OCI-LY3 (cell line): Measurements from ENCODE around the gene MKLN1.

Source experiments
- H2AFZ ChIP-seq: fragments of 200-600, 300-600 bp; shearing (Covaris generic); 2 replicates; pipeline ENCODE4 v1.6.0; 2014; ENCODE audit warnings: antibody characterized with exemption, low read depth, low read length
- H3K27ac ChIP-seq: fragments of 200-600, 300-600 bp; sonication (generic); 2 replicates; pipeline ENCODE4 v1.5.1; 2014; ENCODE audit warnings: mild to moderate bottlenecking, low read length, moderate library complexity, mixed read lengths
- H3K27me3 ChIP-seq: fragments of 200-600, 300-600 bp; sonication (generic); 2 replicates; pipeline ENCODE4 v1.6.1; 2014; ENCODE audit warnings: low read depth, low read length, mixed read lengths
- H3K36me3 ChIP-seq: fragments of 200-600, 300-600 bp; sonication (generic); replicated peaks from 2 replicates; pipeline ENCODE3; 2014; ENCODE audit warnings: low read depth, low read length, mixed read lengths
- H3K4me1 ChIP-seq: fragments of 300-600, 200-600 bp; sonication (generic); 2 replicates; pipeline ENCODE4 v1.6.1; 2014; ENCODE audit warnings: low read length, mixed read lengths
- H3K4me2 ChIP-seq: fragments of 200-600, 300-600 bp; sonication (generic); 2 replicates; pipeline ENCODE4 v1.6.1; 2014; ENCODE audit warnings: low read length, mixed read lengths
- H3K4me3 ChIP-seq: fragments of 300-600, 200-600 bp; sonication (generic); 2 replicates; pipeline ENCODE4 v1.5.1; 2014; ENCODE audit warnings: antibody characterized with exemption, mild to moderate bottlenecking, low read length, moderate library complexity
- H3K79me2 ChIP-seq: fragments of 300-600, 200-600 bp; shearing (Covaris generic); 2 replicates; pipeline ENCODE4 v1.6.1; 2014; ENCODE audit warnings: mild to moderate bottlenecking, low read length, mixed read lengths
- H3K9ac ChIP-seq: fragments of 300-600, 200-600 bp; shearing (Covaris generic); 2 replicates; pipeline ENCODE4 v1.6.0; 2014; ENCODE audit warnings: mild to moderate bottlenecking, low read length, moderate library complexity
- H3K9me3 ChIP-seq: fragments of 200-600, 300-600 bp; shearing (Covaris generic); 2 replicates; pipeline ENCODE4 v1.6.1; 2014; ENCODE audit warnings: low read length, mixed read lengths; ENCODE audit not compliant: insufficient read depth
- H4K20me1 ChIP-seq: fragments of 200-600, 300-600 bp; sonication (generic); 2 replicates; pipeline ENCODE4 v1.6.1; 2016; ENCODE audit warnings: low read length, mixed read lengths; ENCODE audit not compliant: insufficient read depth
- CTCF ChIP-seq: fragments of 200-600, 300-600 bp; sonication (generic); IDR thresholded peaks from 2 replicates; pipeline ENCODE4 v1.5.1; 2014; ENCODE audit warnings: antibody characterized with exemption, low read length, low read depth
- EZH2phosphoT487 ChIP-seq: fragments of 200-600 bp; shearing (Covaris generic); IDR thresholded peaks from 2 replicates; pipeline ENCODE4 v1.6.1; 2018; ENCODE audit warnings: antibody characterized with exemption, mixed run types, low read depth

The MKLN1 gene

GRCh38 chr7:131530137-131530536 lies 202.5 kb downstream of the MKLN1 start:
- H3K27me3 ChIP-seq: no peaks in the 10 kb centered on the region

GRCh38 chr7:131532570-131533091 lies 205.0 kb downstream of the MKLN1 start:
- H3K79me2 ChIP-seq: no peaks in the 10 kb centered on the region

More at GRCh38 chr7:131530137-131530536, 202.5 kb downstream of the MKLN1 start:
- TF ChIP-seq CTCF: no peak
- no peaks in the 10 kb centered on the region for H3K36me3 ChIP-seq
- H3K9me3 ChIP-seq: no peaks in the 10 kb centered on the region
- no peak overlapping the region for H3K4me3 ChIP-seq
- peaks cover 20% of the 10 kb centered on the region for H3K4me1 ChIP-seq
- H4K20me1 ChIP-seq: no peaks in the 10 kb centered on the region
- H2AFZ ChIP-seq: no peak overlapping the region
- no peak overlapping the region for H3K9ac ChIP-seq
- H3K4me2 ChIP-seq: no peak overlapping the region
- no peaks in the 10 kb centered on the region for H3K79me2 ChIP-seq
- no peak overlapping the region for H3K27ac ChIP-seq

GRCh38 chr7:131533151-131533559 lies 205.5 kb downstream of the MKLN1 start:
- Histone ChIP-seq H2AFZ (no peak overlapping the region), H3K4me1 (peaks cover 5% of the 10 kb centered on the region), H3K27ac (no peak overlapping the region), H3K9ac (no peak overlapping the region), H3K36me3 (no peaks in the 10 kb centered on the region), H3K27me3 (no peaks in the 10 kb centered on the region), H3K9me3 (no peaks in the 10 kb centered on the region), H3K4me2 (no peak overlapping the region), H3K79me2 (no peaks in the 10 kb centered on the region), H3K4me3 (no peak overlapping the region), H4K20me1 (no peaks in the 10 kb centered on the region)
- TF ChIP-seq EZH2phosphoT487 (no peak), CTCF (no peak)

More at GRCh38 chr7:131532570-131533091, 205.0 kb downstream of the MKLN1 start:
- H3K9ac ChIP-seq: no peak overlapping the region
- H3K36me3 ChIP-seq: no peaks in the 10 kb centered on the region
- H3K4me2 ChIP-seq: no peak overlapping the region
- no peak overlapping the region for H3K4me3 ChIP-seq
- H4K20me1 ChIP-seq: no peaks in the 10 kb centered on the region
- H2AFZ ChIP-seq: no peak overlapping the region
- H3K27ac ChIP-seq: no peak overlapping the region
- no peaks in the 10 kb centered on the region for H3K27me3 ChIP-seq
- no peaks in the 10 kb centered on the region for H3K9me3 ChIP-seq
- TF ChIP-seq CTCF (no peak), EZH2phosphoT487 (no peak)
- H3K4me1 ChIP-seq: peaks cover 10% of the 10 kb centered on the region

GRCh38 chr7:131533566-131534561 lies 206.2 kb downstream of the MKLN1 start:
- Histone ChIP-seq H3K27ac (no peak overlapping the region), H3K4me1 (no peaks in the 10 kb centered on the region), H3K9ac (no peak overlapping the region), H3K79me2 (no peaks in the 10 kb centered on the region), H3K9me3 (no peaks in the 10 kb centered on the region), H3K36me3 (no peaks in the 10 kb centered on the region), H4K20me1 (no peaks in the 10 kb centered on the region), H3K4me2 (no peak overlapping the region), H2AFZ (no peak overlapping the region), H3K4me3 (no peak overlapping the region), H3K27me3 (no peaks in the 10 kb centered on the region)
- TF ChIP-seq EZH2phosphoT487 (no peak), CTCF (no peak)
